HFFc6 (cell line): ENCODE data around the gene NT5M. TPM values are rescaled to one million over a fixed set of nuclear protein-coding genes. Genes with fewer than 3 reads are reported as not detected.

ENCODE experiments used
- DNase-seq: peaks from one replicate; pipeline ENCODE4 v3.0.0-alpha.2; 2018
- H3K27ac Mint-ChIP-seq: 2 replicates; pipeline ENCODE4 v1.8.0; 2020; ENCODE audit warnings: mild to moderate bottlenecking, mixed read lengths
- H3K27me3 Mint-ChIP-seq: 2 replicates; pipeline ENCODE4 v1.8.0; 2021; ENCODE audit warnings: mild to moderate bottlenecking, moderate library complexity, mixed read lengths; ENCODE audit not compliant: insufficient read depth
- H3K36me3 Mint-ChIP-seq: 2 replicates; pipeline ENCODE4 v1.8.0; 2021; ENCODE audit warnings: low read depth, mixed read lengths
- H3K4me1 Mint-ChIP-seq: 2 replicates; pipeline ENCODE4 v1.8.0; 2020; ENCODE audit warnings: low read depth, mixed read lengths
- H3K4me3 Mint-ChIP-seq: 2 replicates; pipeline ENCODE4 v1.8.0; 2020; ENCODE audit warnings: mild to moderate bottlenecking, moderate library complexity, mixed read lengths
- H3K9me3 Mint-ChIP-seq: 2 replicates; pipeline ENCODE4 v1.8.0; 2020; ENCODE audit warnings: mild to moderate bottlenecking, mixed read lengths
- CTCF ChIP-seq: fragments of 200-600 bp; sonication (generic); IDR thresholded peaks from 2 replicates; pipeline ENCODE4 v1.5.0; 2021; ENCODE audit warnings: antibody characterized with exemption, mild to moderate bottlenecking
- total RNA-seq, 6 experiments: library from RNA; stranded (reverse); fragmentation: NEBNext Ultra II Directional; extraction: Animal tissue kit (Norgen Biotek cat#: 25700); gene quantifications; 2 replicates in 1 of 6; 3 replicates in 5 of 6; pipeline ENCODE4 v1.2.3, GENCODE V29; 2021

NT5M gene
- total RNA-seq, 6 experiments from 2014 or later: 0.20 to 0.83 (median 0.60) TPM

GRCh38 chr17:17387017-17387497, 83.9 kb downstream of the NT5M start:
- H3K36me3 Mint-ChIP-seq: peaks cover 7% of the 10 kb centered on the region; the same call in 1 of the 2 replicates
- peaks cover 7% of the 10 kb centered on the region for H3K9me3 Mint-ChIP-seq
- no peaks in the 10 kb centered on the region for H3K4me1 Mint-ChIP-seq
- TF ChIP-seq CTCF: no peak
- H3K4me3 Mint-ChIP-seq: no peak overlapping the region
- H3K27ac Mint-ChIP-seq: no peak overlapping the region
- peaks cover 26% of the 10 kb centered on the region for H3K27me3 Mint-ChIP-seq
- DNase-seq: no peak

GRCh38 chr17:17387498-17388362, 84.6 kb downstream of the NT5M start:
- peaks cover 7% of the 10 kb centered on the region for H3K9me3 Mint-ChIP-seq
- TF ChIP-seq CTCF: peak; percentile 63
- peaks cover 7% of the 10 kb centered on the region; the same call in 1 of the 2 replicates for H3K36me3 Mint-ChIP-seq
- no peak overlapping the region for H3K4me3 Mint-ChIP-seq
- H3K27me3 Mint-ChIP-seq: peaks cover 23% of the 10 kb centered on the region
- no peak for DNase-seq
- H3K4me1 Mint-ChIP-seq: no peaks in the 10 kb centered on the region
- H3K27ac Mint-ChIP-seq: no peak overlapping the region

DNA sequence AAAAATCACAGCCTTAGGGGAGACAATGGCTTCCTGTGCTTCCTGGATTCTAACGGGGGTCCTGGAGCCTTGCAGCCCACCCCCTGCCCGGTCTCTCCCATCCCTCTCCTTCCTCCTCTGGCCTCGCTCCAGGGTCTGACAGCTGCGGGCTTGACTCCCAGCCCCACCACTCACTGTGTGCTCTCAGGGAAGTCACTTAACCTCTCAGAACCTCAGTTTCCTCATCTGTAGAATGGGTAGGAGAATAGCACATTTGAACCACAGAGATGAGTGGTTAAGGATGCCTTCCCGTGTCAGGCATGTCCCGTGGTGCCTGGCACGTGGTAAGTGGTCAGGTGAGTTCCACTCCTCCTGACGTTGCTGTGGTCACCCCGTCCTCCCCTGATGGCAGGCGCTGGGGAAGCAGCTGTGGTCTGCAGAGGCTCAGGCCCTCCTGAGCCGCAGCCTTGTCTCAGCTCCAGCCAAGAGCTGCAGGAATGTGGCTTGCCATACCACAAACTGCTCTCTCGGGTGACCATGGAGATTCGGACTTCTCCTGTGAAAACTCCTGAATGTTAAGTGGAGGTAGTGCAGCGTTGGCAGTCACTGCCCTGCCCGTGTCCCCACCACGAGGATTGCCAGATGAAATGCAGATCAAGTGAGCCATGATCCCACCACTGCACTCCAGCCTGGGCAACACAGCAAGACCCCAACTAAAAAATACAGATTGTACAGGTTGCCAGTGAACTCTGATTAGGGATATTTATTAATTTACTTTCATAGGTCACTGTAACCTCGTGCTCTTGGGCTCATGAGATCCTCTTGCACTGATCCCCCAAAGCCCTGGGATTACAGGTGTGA, 85.7 kb downstream of the NT5M start:
- no peak for DNase-seq
- no peak for TF ChIP-seq CTCF
- Mint-ChIP-seq H3K36me3 (peaks cover 7% of the 10 kb centered on the region; the same call in 1 of the 2 replicates), H3K9me3 (peaks cover 7% of the 10 kb centered on the region), H3K4me1 (no peaks in the 10 kb centered on the region), H3K27me3 (peaks cover 23% of the 10 kb centered on the region), H3K4me3 (no peak overlapping the region), H3K27ac (no peak overlapping the region)

DNA sequence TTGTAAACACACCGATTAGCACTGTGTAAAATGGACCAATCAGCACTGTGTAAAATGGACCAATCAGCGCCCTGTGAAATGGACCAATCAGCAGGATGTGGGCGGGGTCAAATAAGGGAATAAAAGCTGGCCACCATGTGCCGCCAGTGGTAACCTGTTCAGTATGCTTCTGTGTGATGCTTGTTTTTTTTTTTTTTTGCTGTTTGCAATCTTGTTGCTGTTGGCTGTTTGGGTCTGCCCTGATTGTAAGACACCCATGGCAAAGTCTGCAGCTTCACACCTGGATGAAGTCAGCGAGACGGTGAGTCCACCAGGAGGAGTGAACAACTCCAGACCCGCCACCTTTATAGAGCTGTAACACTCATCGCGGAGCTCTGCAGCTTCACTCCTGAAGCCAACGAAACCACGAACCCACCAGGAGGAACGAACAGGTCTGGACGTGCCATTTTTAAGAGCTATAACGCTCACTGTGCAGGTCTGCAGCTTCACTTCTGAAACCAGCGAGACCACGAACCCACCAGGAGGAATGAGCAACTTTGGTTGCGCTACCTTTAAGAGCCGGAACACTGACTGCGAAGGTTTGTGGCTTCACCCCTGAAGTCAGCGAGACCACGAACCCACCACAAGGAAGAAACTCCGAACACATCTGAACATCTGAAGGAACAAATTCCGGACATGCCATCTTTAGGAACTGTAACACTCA, 88.6 kb downstream of the NT5M start:
- H3K4me1 Mint-ChIP-seq: no peaks in the 10 kb centered on the region
- DNase-seq: no peak

More for the DNA sequence above, 88.6 kb downstream of the NT5M start:
- no peak for TF ChIP-seq CTCF
- H3K4me3 Mint-ChIP-seq: no peak overlapping the region
- H3K27me3 Mint-ChIP-seq: peaks cover 15% of the 10 kb centered on the region
- peaks cover 7% of the 10 kb centered on the region for H3K9me3 Mint-ChIP-seq
- no peak overlapping the region for H3K27ac Mint-ChIP-seq
- peaks cover 7% of the 10 kb centered on the region; the same call in 1 of the 2 replicates for H3K36me3 Mint-ChIP-seq
